Body of pancreas (tissue), 4 donors: Measurements from ENCODE around the gene PNO1. TPM values are rescaled to one million over a fixed set of nuclear protein-coding genes. Genes with fewer than 3 reads are reported as not detected.
A peak's percentile ranks its signal among the peaks of the same experiment; 100 is the strongest.
"Not testable (repeated sequence)": the region's sequence is repeated elsewhere in the genome, so short reads cannot be mapped to it uniquely, and the experiment has no call there.

Source experiments
- ATAC-seq: fragments of 150-250 bp; one replicate; pipeline ENCODE4 v1.9.1; 2016
- DNase-seq, 4 donors: peaks; one replicate each; pipeline ENCODE4 v3.0.0-alpha.2; 2019
- H3K27ac ChIP-seq, 4 donors: fragments of 200-600 bp; sonication (generic); 1 replicate in 3 of 4; 2 replicates in 1 of 4; pipeline versions ENCODE4 v1.5.1 to v1.6.1; 2016 to 2019; ENCODE audit warnings: mild to moderate bottlenecking in 1 of 4, mixed read lengths in 1 of 4, moderate library complexity in 1 of 4
- H3K27me3 ChIP-seq, 2 donors: fragments of 200-600 bp; sonication (generic); one replicate each; pipeline ENCODE4 v1.6.0; 2016; ENCODE audit warnings: mild to moderate bottlenecking in 1 of 2
- H3K36me3 ChIP-seq, 2 donors: fragments of 200-600 bp; sonication (generic); replicated peaks in 1 of 2; 2 replicates each; pipeline ENCODE4 v1.5.1; 2016; ENCODE audit warnings: low read depth in 2 of 2; ENCODE audit not compliant: insufficient read depth in 1 of 2
- H3K4me1 ChIP-seq: fragments of 200-600 bp; sonication (generic); one replicate; pipeline ENCODE4 v1.6.0; 2016
- H3K4me3 ChIP-seq, 2 donors: fragments of 200-600 bp; sonication (generic); 1 replicate in 1 of 2; 2 replicates in 1 of 2; pipeline ENCODE4 v1.5.1; 2016 to 2019
- H3K9me3 ChIP-seq, 3 donors: fragments of 200-600 bp; sonication (generic); 1 replicate in 2 of 3; 2 replicates in 1 of 3; pipeline ENCODE4 v1.5.1; 2016
- CTCF ChIP-seq, 7 experiments: fragments of 450-650 bp in 4 of 7; fragments of 200-600 bp in 3 of 7; sonication (generic) in 3 of 7; IDR thresholded peaks; one replicate each; pipeline ENCODE4 v1.5.1; 2016 to 2019; ENCODE audit warnings: antibody characterized with exemption in 7 of 7
- POLR2A ChIP-seq, 3 donors: fragments of 450-650 bp; IDR thresholded peaks; one replicate each; pipeline ENCODE4 v1.6.1; 2016; ENCODE audit warnings: antibody characterized with exemption in 3 of 3, mild to moderate bottlenecking in 2 of 3
- WGBS, 2 donors: methylation state at CpG; one replicate each; pipeline ENCODE4 v1.1.5; 2017; 5-methylcytosine and 5-hydroxymethylcytosine counted together
- intact Hi-C: fragments of 100-400 bp; cut with DNase I; formaldehyde crosslinking; loops from one replicate; pipeline ENCODE4 v1.15.1; 2023
- total RNA-seq, 2 donors: library from RNA; depleted of rRNA; stranded (reverse); fragments of >200 nt; gene quantifications; one replicate each; pipeline ENCODE4 v1.1.0, GENCODE V29; 2016

PNO1 gene
- 1 to 10 TPM; 6.0 to 8.9 TPM for total RNA-seq

GRCh38 chr2:68157402-68158133 is at the start of gene PNO1:
PNO1 (plus strand) TSS chr2:68157888; CDS start chr2:68157935, 47 bp downstream.
- H3K27me3 ChIP-seq: no peaks in the 10 kb centered on the region

GRCh38 chr2:68108120-68108519 is 49.6 kb upstream of the PNO1 start:
- no peak for DNase-seq
- no peak for ATAC-seq
- H3K4me3 ChIP-seq: no peak overlapping the region
- intact Hi-C loops: no loop called here
- H3K4me1 ChIP-seq: no peaks in the 10 kb centered on the region
- H3K36me3 ChIP-seq: no peaks in the 10 kb centered on the region
- TF ChIP-seq POLR2A (IDR thresholded peaks at IDR 0.05): no peak
- TF ChIP-seq CTCF (IDR thresholded peaks at IDR 0.05): no peak
- peaks cover 0 to 7% (median 0%) of the 10 kb centered on the region in 3 donors for H3K9me3 ChIP-seq
- 77 to 78% methylated on average over 3 of the region's 3 CpGs for WGBS, 2 donors
- no peaks in the 10 kb centered on the region for H3K27me3 ChIP-seq
- no peak overlapping the region for H3K27ac ChIP-seq

More at GRCh38 chr2:68157402-68158133, at the start of gene PNO1:
- TF ChIP-seq CTCF (IDR thresholded peaks at IDR 0.05): peak in 3 of 7 experiments; percentile 12 to 20 (median 17)
- TF ChIP-seq POLR2A (IDR thresholded peaks at IDR 0.05): peak in 2 of 3 donors; percentile 64
- intact Hi-C loops: no loop called here
- Histone ChIP-seq H3K36me3 (peaks cover 0 to 3% of the 10 kb centered on the region in 2 donors), H3K27ac (peak within 1 kb of the TSS; percentile 87 to 97 (median 93)), H3K4me3 (peak within 1 kb of the TSS; percentile 94), H3K4me1 (peaks cover 26% of the 10 kb centered on the region), H3K9me3 (no peaks in the 10 kb centered on the region)
- DNase-seq (peak; percentile 94 to 96 (median 96)), ATAC-seq (peak; percentile 99)
- WGBS, 2 donors: 0 to 1% methylated on average over 30 to 44 of the region's 44 CpGs

- WGBS, 2 donors: 66 to 71% methylated on average over 3 of the region's 3 CpGs
Observed at GRCh38 chr2:68110102-68110501, 47.6 kb upstream of the PNO1 start.

GRCh38 chr2:68115965-68116364 is 41.7 kb upstream of the PNO1 start:
- Histone ChIP-seq H3K36me3 (no peaks in the 10 kb centered on the region), H3K27ac (no peak overlapping the region), H3K4me1 (peaks cover 4% of the 10 kb centered on the region), H3K9me3 (no peaks in the 10 kb centered on the region), H3K27me3 (no peaks in the 10 kb centered on the region), H3K4me3 (no peak overlapping the region)
- ATAC-seq (no peak), DNase-seq (no peak)
- intact Hi-C loops: no loop called here
- no peak for TF ChIP-seq CTCF (IDR thresholded peaks at IDR 0.05)
- 56 to 71% methylated on average over 3 of the region's 3 CpGs for WGBS, 2 donors

More at GRCh38 chr2:68110102-68110501, 47.6 kb upstream of the PNO1 start:
- no peak overlapping the region for H3K4me3 ChIP-seq
- no peak for DNase-seq
- no peaks in the 10 kb centered on the region for H3K36me3 ChIP-seq
- H3K27ac ChIP-seq: no peak overlapping the region
- ATAC-seq: no peak
- intact Hi-C loops: no loop called here
- H3K4me1 ChIP-seq: no peaks in the 10 kb centered on the region
- peaks cover 0 to 7% (median 0%) of the 10 kb centered on the region in 3 donors for H3K9me3 ChIP-seq
- TF ChIP-seq CTCF (IDR thresholded peaks at IDR 0.05) (no peak), POLR2A (IDR thresholded peaks at IDR 0.05) (no peak)
- no peaks in the 10 kb centered on the region for H3K27me3 ChIP-seq

- H3K36me3 ChIP-seq, intact Hi-C loops, H3K9me3 ChIP-seq, H3K4me3 ChIP-seq, DNase-seq, ATAC-seq, H3K27ac ChIP-seq, H3K27me3 ChIP-seq: not testable (repeated sequence)
- WGBS, 2 donors: 85 to 91% methylated on average over 4 of the region's 4 CpGs
- peaks cover 15% of the 10 kb centered on the region for H3K4me1 ChIP-seq
Observed at GRCh38 chr2:68117922-68118321, 39.8 kb upstream of the PNO1 start.
